K562 (cell line): ENCODE results near the gene MLLT1. TPM values are rescaled to one million over a fixed set of nuclear protein-coding genes. Genes with fewer than 3 reads are reported as not detected.

Experiments
- ATAC-seq: fragments of 200-7000 bp; cut with Tn5 transposase; 3 replicates; pipeline ENCODE4 v1.9.1; 2020; ENCODE audit warnings: moderate library complexity
- BruUV-seq: library from RNA; stranded (reverse); fragments of 400-500 nt; replicated peaks from 2 replicates; lab custom pipeline; 2021; lab: Mats Ljungman, UMichigan
- CTCF ChIA-PET: fragments of 300-600 bp; formaldehyde crosslinking; extraction: SDS; loops from one replicate; lab custom pipeline; 2021; ENCODE audit warnings: low intra/inter-chr PET ratio; lab: Yijun Ruan, JAX
- POLR2A ChIA-PET: fragments of 300-600, 350-650 bp; sonication (Branson Sonifier 250); formaldehyde crosslinking; extraction: SDS; loops from one replicate; lab custom pipeline; 2021; ENCODE audit warnings: antibody characterized with exemption, inconsistent platforms; lab: Yijun Ruan, JAX
- DNase-seq, 4 experiments: peaks; one replicate each; pipeline versions ENCODE4 v3.0.0 to v3.0.0-alpha.2; 2011 to 2018; ENCODE audit warnings: low spot score in 3 of 4, mixed read lengths in 3 of 4; ENCODE audit errors: extremely low read depth in 1 of 4
- FAIRE-seq: peaks from 2 replicates; lab custom pipeline; 2011; peaks lifted over from hg19 to GRCh38; lab: Jason Lieb, UNC
- H2AFZ ChIP-seq: 2 replicates; pipeline ENCODE4 v1.6.0; 2011; ENCODE audit warnings: low read depth, low read length, control low read depth, inconsistent platforms
- H3K27ac ChIP-seq: fragments of 200-600 bp; 3 replicates; pipeline ENCODE4 v1.8.0; 2011; ENCODE audit warnings: low read depth, mild to moderate bottlenecking, control low read depth, inconsistent platforms, low read length, moderate library complexity, mixed read lengths; ENCODE audit errors: extremely low read depth
- H3K27me3 ChIP-seq, 2 experiments: fragments of 300-600 bp in 1 of 2; 2 replicates in 1 of 2; 3 replicates in 1 of 2; pipeline versions ENCODE4 v1.6.0 to v1.8.0; 2011; ENCODE audit warnings: inconsistent platforms in 2 of 2, low read length in 2 of 2, mild to moderate bottlenecking in 1 of 2, mixed read lengths in 1 of 2, moderate library complexity in 1 of 2; ENCODE audit not compliant: control insufficient read depth in 2 of 2, insufficient read depth in 2 of 2
- H3K36me3 ChIP-seq: fragments of 300-600 bp; 3 replicates; pipeline ENCODE4 v1.8.0; 2011; ENCODE audit warnings: mild to moderate bottlenecking, low read length, inconsistent platforms; ENCODE audit not compliant: control insufficient read depth, insufficient read depth
- H3K4me1 ChIP-seq, 2 experiments: fragments of 200-600 bp in 1 of 2; replicated peaks in 1 of 2; 2 replicates in 1 of 2; 3 replicates in 1 of 2; pipeline versions ENCODE4 v1.5.1 to v1.8.0; 2011; ENCODE audit warnings: inconsistent platforms in 2 of 2, low read length in 2 of 2, mild to moderate bottlenecking in 1 of 2, mixed read lengths in 1 of 2, moderate library complexity in 1 of 2; ENCODE audit not compliant: control insufficient read depth in 2 of 2, insufficient read depth in 2 of 2
- H3K4me2 ChIP-seq: 2 replicates; pipeline ENCODE4 v1.6.1; 2011; ENCODE audit warnings: low read length, control low read depth, inconsistent platforms, mixed read lengths; ENCODE audit not compliant: insufficient read depth
- H3K4me3 ChIP-seq: fragments of 200-600 bp; sonication (generic), shearing (Covaris generic); 2 replicates; pipeline ENCODE4 v1.5.1; 2016; ENCODE audit warnings: control low read depth, inconsistent platforms
- H3K79me2 ChIP-seq: fragments of 200-600 bp; 3 replicates; pipeline ENCODE4 v1.8.0; 2011; ENCODE audit warnings: low read length, inconsistent platforms; ENCODE audit not compliant: control insufficient read depth, insufficient read depth
- H3K9ac ChIP-seq, 2 experiments: 2 replicates each; pipeline versions ENCODE4 v1.6.0 to v1.6.1; 2011; ENCODE audit warnings: low read depth in 2 of 2, low read length in 2 of 2, control low read depth in 1 of 2, inconsistent platforms in 1 of 2, mild to moderate bottlenecking in 1 of 2, mixed read lengths in 1 of 2; ENCODE audit not compliant: insufficient read depth in 1 of 2
- H3K9me1 ChIP-seq: one replicate; pipeline ENCODE4 v1.6.0; 2011; ENCODE audit warnings: inconsistent platforms, mild to moderate bottlenecking, low read length, moderate library complexity; ENCODE audit not compliant: control insufficient read depth, insufficient read depth
- H3K9me3 ChIP-seq: replicated peaks from 2 replicates; pipeline ENCODE4 v1.5.1; 2011; ENCODE audit warnings: low read depth, low read length, inconsistent platforms; ENCODE audit not compliant: control insufficient read depth, insufficient read depth
- H4K20me1 ChIP-seq: replicated peaks from 2 replicates; pipeline ENCODE4 v1.6.1; 2011; ENCODE audit warnings: low read length, inconsistent platforms, mixed read lengths; ENCODE audit not compliant: control insufficient read depth, insufficient read depth
- CEBPG ChIP-seq, 3 experiments: fragments of 200-800 bp in 1 of 3; sonication (Bioruptor generic) in 1 of 3; sonication (generic) in 1 of 3; formaldehyde crosslinking in 1 of 3; IDR thresholded peaks in 2 of 3; conservative IDR thresholded peaks in 1 of 3; 2 replicates each; pipeline versions ENCODE4 v1.6.1 to v1.8.0; 2016 to 2022; ENCODE audit warnings: missing compliant biosample characterization in 2 of 3, missing genetic modification characterization in 2 of 3, mild to moderate bottlenecking in 1 of 3, missing genetic modification reagents in 1 of 3
- E2F4 ChIP-seq: sonication (generic); formaldehyde crosslinking; IDR thresholded peaks from 2 replicates; pipeline ENCODE4 v1.8.0; 2022; ENCODE audit warnings: mild to moderate bottlenecking, low read depth, missing genetic modification reagents
- ETS2 ChIP-seq: IDR thresholded peaks from 2 replicates; pipeline ENCODE4 v1.6.1; 2016; ENCODE audit warnings: borderline replicate concordance, missing genetic modification characterization, mild to moderate bottlenecking, moderate library complexity, missing compliant biosample characterization; ENCODE audit not compliant: poor library complexity, severe bottlenecking
- HCFC1 ChIP-seq: IDR thresholded peaks from 2 replicates; pipeline ENCODE4 v1.6.1; 2012; ENCODE audit warnings: low read depth, low read length, improper control_type of control experiment
- KAT7 ChIP-seq: sonication (generic); formaldehyde crosslinking; IDR thresholded peaks from 2 replicates; pipeline ENCODE4 v1.8.0; 2022; ENCODE audit warnings: missing genetic modification reagents, mild to moderate bottlenecking, borderline replicate concordance
- KDM4B ChIP-seq, 2 experiments: fragments of 450-650 bp in 1 of 2; sonication (generic) in 1 of 2; IDR thresholded peaks; 2 replicates each; pipeline ENCODE4 v1.6.1; 2016 to 2017; ENCODE audit warnings: borderline replicate concordance in 2 of 2, antibody characterized with exemption in 1 of 2, low read depth in 1 of 2, mild to moderate bottlenecking in 1 of 2
- NCOA1 ChIP-seq: fragments of 450-650 bp; IDR thresholded peaks from 2 replicates; pipeline ENCODE4 v1.6.1; 2016; ENCODE audit warnings: low read depth
- NONO ChIP-seq, 2 experiments: fragments of 200-400 bp in 1 of 2; fragments of 450-650 bp in 1 of 2; formaldehyde crosslinking in 1 of 2; IDR thresholded peaks; 2 replicates each; pipeline ENCODE4 v1.6.1; 2017; ENCODE audit warnings: low read depth in 2 of 2, mild to moderate bottlenecking in 2 of 2, moderate library complexity in 2 of 2, low read length in 1 of 2
- RBM14 ChIP-seq: fragments of 200-400 bp; formaldehyde crosslinking; IDR thresholded peaks from 2 replicates; pipeline ENCODE4 v1.6.1; 2018; ENCODE audit warnings: low read depth, mild to moderate bottlenecking, low read length, moderate library complexity, borderline replicate concordance; ENCODE audit not compliant: insufficient read depth
- SMARCA5 ChIP-seq: fragments of 450-650 bp; IDR thresholded peaks from 2 replicates; pipeline ENCODE4 v1.6.1; 2016
- TSHZ1 ChIP-seq: fragments of 250-450 bp; sonication (Bioruptor Pico); IDR thresholded peaks from 2 replicates; pipeline ENCODE4 v1.4.0; 2020; ENCODE audit warnings: mild to moderate bottlenecking, moderate library complexity
- ZNF561 ChIP-seq: fragments of 450-650 bp; formaldehyde crosslinking; conservative IDR thresholded peaks from 2 replicates; pipeline ENCODE4 v1.4.0; 2020; ENCODE audit warnings: mild to moderate bottlenecking, moderate library complexity
- WGBS: fragments of 100-300 bp; shearing (Covaris generic); methylation state at CpG from one replicate; pipeline ENCODE4 v1.1.6; 2016; ENCODE audit warnings: low coverage, mixed read lengths; ENCODE audit not compliant: insufficient coverage; ENCODE audit errors: missing lambda C conversion rate; 5-methylcytosine and 5-hydroxymethylcytosine counted together
- in situ Hi-C: fragments of 300-500 bp; cut with MboI; formaldehyde crosslinking; loops from 4 replicates; pipeline ENCODE4 v1.15.0; 2018; ENCODE audit warnings: inconsistent platforms, mixed read lengths
- intact Hi-C: fragments of 100-400 bp; cut with micrococcal nuclease; formaldehyde crosslinking; loops from 2 replicates; pipeline ENCODE4 v1.14.2; 2022
- polyA plus RNA-seq, 8 experiments: library from polyadenylated mRNA; depleted of rRNA in 4 of 8; stranded (reverse) in 5 of 8; unstranded in 3 of 8; fragments of >200 nt; fragmentation: Nextera tagmentation in 2 of 8; fragmentation: Illumina TruSeq in 1 of 8; extraction: Ambion mirVana in 2 of 8; extraction: Trizol in 1 of 8; gene quantifications; 2 replicates each; pipeline versions ENCODE4 v1.2.1 to v1.2.3, GENCODE V29; 2011 to 2014; ENCODE audit warnings: inconsistent platforms in 1 of 8, missing spikeins in 1 of 8
- total RNA-seq, 7 experiments: library from RNA; depleted of rRNA in 6 of 7; stranded (reverse); fragments of >200 nt in 6 of 7; fragmentation: Illumina TruSeq in 2 of 7; extraction: Trizol in 2 of 7; gene quantifications; 2 replicates each; pipeline versions ENCODE4 v1.2.1 to v1.2.3, GENCODE V29; 2011 to 2021; ENCODE audit warnings: low replicate concordance in 1 of 7
- TF ChIP-seq, protein P1 (sequence below): fragments of 450-650 bp; IDR thresholded peaks from 2 replicates; pipeline ENCODE4 v1.6.1; 2014; ENCODE audit warnings: low read depth, mild to moderate bottlenecking, moderate library complexity, borderline replicate concordance

The MLLT1 gene
- total and polyA plus RNA-seq, 9 of the 15 experiments (the other 6 are each of a cell fraction or from before 2014, with no cell fraction given): 0.23 to 63.5 (median 15.4) TPM

DNA sequence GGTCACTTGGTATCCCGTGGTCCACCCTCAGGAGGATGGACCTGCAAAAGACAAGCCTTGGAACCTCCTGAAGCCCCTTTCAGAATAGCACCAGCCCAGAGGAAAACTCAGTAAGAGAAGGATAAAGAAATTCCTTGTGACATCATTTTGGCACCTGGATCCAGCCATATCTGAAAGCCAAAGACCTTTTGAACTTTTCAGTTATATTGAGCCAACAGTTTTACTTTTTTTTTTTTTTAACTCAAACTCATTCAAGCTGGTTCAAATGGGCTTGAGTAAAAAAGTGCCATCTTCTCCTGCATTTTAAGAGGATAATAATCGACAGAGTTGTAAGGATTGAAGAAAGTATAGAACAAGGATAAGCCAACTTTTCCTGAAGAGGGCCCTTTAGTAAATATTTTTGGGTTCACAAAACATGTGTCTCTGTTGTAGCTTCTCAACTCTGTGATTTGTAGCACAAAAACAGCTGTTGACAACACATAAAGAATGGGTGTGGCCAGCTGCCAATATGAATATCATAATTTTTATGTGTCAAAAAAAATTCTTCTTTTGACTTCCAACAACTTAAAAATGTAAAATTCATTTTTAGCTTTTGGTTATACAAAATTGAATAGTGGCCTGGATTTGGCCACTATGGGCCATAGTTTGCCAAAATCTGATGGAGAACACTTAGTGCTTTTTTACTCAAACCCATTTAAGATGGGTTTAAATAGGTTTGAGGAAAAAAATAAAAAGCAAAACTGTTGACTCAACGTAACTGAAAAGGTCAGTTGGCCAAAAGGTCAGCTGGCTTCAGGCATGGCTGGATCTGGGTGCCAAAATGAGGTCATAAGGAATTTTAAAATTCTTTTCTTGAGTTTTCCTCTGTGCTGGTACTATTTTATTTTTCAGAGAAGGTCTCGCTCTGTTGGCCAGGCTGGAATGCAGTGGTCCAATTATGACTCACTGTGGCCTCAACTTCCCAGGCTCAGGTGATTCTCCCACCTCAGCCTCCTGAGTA, 93.6 kb downstream of the MLLT1 start:
- Histone ChIP-seq H3K9ac (no peak overlapping the region), H3K27me3 (peaks cover 0 to 5% of the 10 kb centered on the region in 2 experiments; a peak in 3 of 5 replicates), H2AFZ (no peak overlapping the region), H3K4me2 (no peak overlapping the region), H3K79me2 (no peaks in the 10 kb centered on the region), H3K4me1 (no peaks in the 10 kb centered on the region), H3K36me3 (no peaks in the 10 kb centered on the region), H3K9me3 (peaks cover 8% of the 10 kb centered on the region), H3K9me1 (no peaks in the 10 kb centered on the region), H3K27ac (no peak overlapping the region), H4K20me1 (no peaks in the 10 kb centered on the region), H3K4me3 (no peak overlapping the region)
- no peak for ATAC-seq
- intact Hi-C loops (no loop called here), in situ Hi-C loops (no loop called here)
- CTCF ChIA-PET: interaction anchor here (0.7 kb wide), 1 partner anchor 287 kb away, joined by 3 read pairs; no protein-coding TSS in a partner anchor
- DNase-seq: no peak
- 4% methylated on average over 4 of the region's 4 CpGs for WGBS
- BruUV-seq: no TSS peak
- FAIRE-seq: no peak
- POLR2A ChIA-PET: interaction anchor here (0.6 kb wide), 1 partner anchor 13 kb away, joined by 3 read pairs; no protein-coding TSS in a partner anchor
- no peak for TF ChIP-seq E2F4 (CRISPR knock-in tag)
- no peak for TF ChIP-seq KAT7 (CRISPR knock-in tag)
- no peak for TF ChIP-seq RBM14
- TF ChIP-seq NONO (IDR thresholded peaks at IDR 0.05; ENCODE audit: low read depth in 2 of 2, low read length in 1 of 2): no peak
- no peak for TF ChIP-seq ETS2 (tag)
- no peak for TF ChIP-seq TSHZ1 (CRISPR knock-in tag)
- TF ChIP-seq NCOA1: no peak
- TF ChIP-seq, protein P1, sequence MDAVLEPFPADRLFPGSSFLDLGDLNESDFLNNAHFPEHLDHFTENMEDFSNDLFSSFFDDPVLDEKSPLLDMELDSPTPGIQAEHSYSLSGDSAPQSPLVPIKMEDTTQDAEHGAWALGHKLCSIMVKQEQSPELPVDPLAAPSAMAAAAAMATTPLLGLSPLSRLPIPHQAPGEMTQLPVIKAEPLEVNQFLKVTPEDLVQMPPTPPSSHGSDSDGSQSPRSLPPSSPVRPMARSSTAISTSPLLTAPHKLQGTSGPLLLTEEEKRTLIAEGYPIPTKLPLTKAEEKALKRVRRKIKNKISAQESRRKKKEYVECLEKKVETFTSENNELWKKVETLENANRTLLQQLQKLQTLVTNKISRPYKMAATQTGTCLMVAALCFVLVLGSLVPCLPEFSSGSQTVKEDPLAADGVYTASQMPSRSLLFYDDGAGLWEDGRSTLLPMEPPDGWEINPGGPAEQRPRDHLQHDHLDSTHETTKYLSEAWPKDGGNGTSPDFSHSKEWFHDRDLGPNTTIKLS: no peak
- no peak for TF ChIP-seq CEBPG (CRISPR knock-in tag; IDR thresholded peaks at IDR 0.05)
- no peak for TF ChIP-seq CEBPG (tag; conservative IDR thresholded peaks at IDR 0.05 in 1 of 2, IDR thresholded peaks at IDR 0.05 in 1 of 2)
- TF ChIP-seq ZNF561 (CRISPR knock-in tag): no peak
- TF ChIP-seq KDM4B (IDR thresholded peaks at IDR 0.05; ENCODE audit: borderline replicate concordance in 2 of 2, low read depth in 1 of 2): no peak
- TF ChIP-seq HCFC1: no peak
- TF ChIP-seq SMARCA5: no peak
